Measurements from ENCODE around the gene FREM2.

The FREM2 gene

DNA sequence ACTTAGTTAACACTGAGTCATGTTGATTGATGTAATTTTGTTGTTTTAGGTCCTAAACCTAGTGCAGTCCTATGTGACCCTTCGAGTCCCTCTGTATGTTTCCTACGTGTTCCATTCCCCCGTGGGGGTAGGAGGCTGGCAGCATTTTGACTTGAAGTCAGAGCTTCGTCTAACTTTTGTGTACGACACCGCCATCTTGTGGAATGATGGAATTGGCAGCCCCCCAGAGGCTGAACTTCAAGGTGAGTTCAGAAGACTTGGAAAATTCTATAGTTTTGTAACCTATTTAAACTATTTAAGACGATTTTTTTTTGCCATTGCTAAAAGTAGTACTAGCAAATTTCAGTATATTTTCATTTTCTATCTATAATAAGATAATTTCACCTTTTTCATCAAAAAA, 185.8 kb downstream of the FREM2 start:
- peak; percentile 42 for ATAC-seq
- H3K27ac Mint-ChIP-seq: no peak overlapping the region

GRCh38 chr13:38875186-38875875, 188.5 kb downstream of the FREM2 start:
- Mint-ChIP-seq H3K4me3 (no peak overlapping the region), H3K27ac (peak overlapping the region in 1 of 2 donors; percentile 31), H3K4me1 (no peaks in the 10 kb centered on the region), H3K27me3 (peaks cover 18% of the 10 kb centered on the region), H3K9me3 (no peaks in the 10 kb centered on the region)
- ATAC-seq: no peak
- no peak for DNase-seq

More for the DNA sequence above, 185.8 kb downstream of the FREM2 start:
- peaks cover 16% of the 10 kb centered on the region for H3K27me3 Mint-ChIP-seq
- H3K9me3 Mint-ChIP-seq: no peaks in the 10 kb centered on the region
- no peaks in the 10 kb centered on the region for H3K4me1 Mint-ChIP-seq
- no peak overlapping the region for H3K4me3 Mint-ChIP-seq
- peak; percentile 33 for DNase-seq

DNA sequence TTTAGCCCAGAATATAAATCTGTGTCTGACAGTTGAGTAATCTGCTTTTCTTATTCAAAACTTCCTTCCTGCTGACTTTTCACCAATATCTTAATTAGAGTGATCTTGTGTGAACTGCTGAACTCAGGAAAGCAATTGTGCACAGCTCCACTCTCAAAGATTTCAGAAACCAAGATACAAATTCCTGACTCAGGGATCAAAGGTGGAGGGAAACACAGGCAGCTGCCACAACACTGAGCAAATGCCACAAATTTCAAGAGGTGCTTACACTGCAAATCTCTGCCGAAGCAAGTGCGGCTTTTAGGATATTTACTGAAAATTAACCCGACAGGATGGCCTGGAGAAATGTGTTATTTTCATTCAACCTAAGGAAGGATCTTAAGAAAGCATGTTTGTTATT, 192.4 kb downstream of the FREM2 start:
- no peak overlapping the region for H3K4me3 Mint-ChIP-seq
- H3K9me3 Mint-ChIP-seq: no peaks in the 10 kb centered on the region
- no peaks in the 10 kb centered on the region for H3K4me1 Mint-ChIP-seq
- peaks cover 26% of the 10 kb centered on the region for H3K27me3 Mint-ChIP-seq
- DNase-seq (no peak), ATAC-seq (no peak)
- H3K27ac Mint-ChIP-seq: no peak overlapping the region

- Mint-ChIP-seq H3K4me1 (no peaks in the 10 kb centered on the region), H3K9me3 (no peaks in the 10 kb centered on the region), H3K27me3 (peaks cover 27% of the 10 kb centered on the region), H3K27ac (no peak overlapping the region), H3K4me3 (no peak overlapping the region)
- no peak for ATAC-seq
- DNase-seq: no peak
Measured at GRCh38 chr13:38879786-38880185, 192.9 kb downstream of the FREM2 start.

DNA sequence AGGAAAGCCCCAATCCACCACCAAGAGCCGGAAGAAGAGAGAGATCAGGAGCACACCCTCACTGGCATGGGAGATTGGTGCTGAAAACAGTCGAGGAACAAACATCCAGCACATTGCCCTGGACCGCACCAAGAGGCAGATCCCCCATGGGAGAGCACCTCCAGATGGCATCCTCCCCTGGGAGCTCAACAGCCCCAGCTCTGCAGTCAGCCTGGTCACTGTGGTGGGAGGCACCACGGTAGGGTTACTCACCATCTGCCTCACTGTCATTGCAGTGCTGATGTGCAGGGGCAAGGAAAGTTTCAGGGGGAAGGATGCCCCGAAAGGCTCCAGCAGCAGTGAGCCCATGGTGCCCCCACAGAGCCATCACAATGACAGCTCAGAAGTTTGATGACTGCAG, 193.5 kb downstream of the FREM2 start:
- no peak for ATAC-seq
- Mint-ChIP-seq H3K9me3 (no peaks in the 10 kb centered on the region), H3K27ac (no peak overlapping the region), H3K4me3 (no peak overlapping the region), H3K4me1 (no peaks in the 10 kb centered on the region), H3K27me3 (peaks cover 33% of the 10 kb centered on the region)
- DNase-seq: no peak

DNA sequence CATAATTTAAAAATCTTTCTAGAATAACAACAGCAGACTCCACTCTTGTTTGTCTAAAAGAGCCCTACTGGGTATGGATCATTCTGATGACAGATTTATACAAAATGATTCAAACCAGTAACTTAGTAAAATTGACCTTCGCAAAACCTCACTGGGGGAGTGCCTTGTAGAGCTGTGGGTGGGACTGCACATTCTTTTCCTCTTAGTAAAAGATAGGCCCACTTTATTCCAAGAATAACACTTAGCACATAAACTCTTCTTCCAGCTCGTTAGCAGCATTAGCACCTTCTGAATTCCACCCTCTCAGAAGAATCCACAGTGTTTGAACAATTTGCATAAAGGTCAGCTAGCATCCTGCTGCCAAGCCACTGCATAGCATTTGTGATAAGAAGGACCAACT, 196.9 kb downstream of the FREM2 start:
- Mint-ChIP-seq H3K27ac (no peak overlapping the region), H3K4me3 (no peak overlapping the region), H3K4me1 (peaks cover 5% of the 10 kb centered on the region), H3K9me3 (no peaks in the 10 kb centered on the region), H3K27me3 (peaks cover 45% of the 10 kb centered on the region)
- ATAC-seq: no peak
- DNase-seq: no peak

- Mint-ChIP-seq H3K4me3 (no peak overlapping the region), H3K27me3 (peaks cover 41% of the 10 kb centered on the region), H3K9me3 (no peaks in the 10 kb centered on the region), H3K27ac (no peak overlapping the region), H3K4me1 (peaks cover 5% of the 10 kb centered on the region)
- ATAC-seq (peak; percentile 64), DNase-seq (no peak)
Measured at GRCh38 chr13:38888309-38888708, 201.4 kb downstream of the FREM2 start.

DNA sequence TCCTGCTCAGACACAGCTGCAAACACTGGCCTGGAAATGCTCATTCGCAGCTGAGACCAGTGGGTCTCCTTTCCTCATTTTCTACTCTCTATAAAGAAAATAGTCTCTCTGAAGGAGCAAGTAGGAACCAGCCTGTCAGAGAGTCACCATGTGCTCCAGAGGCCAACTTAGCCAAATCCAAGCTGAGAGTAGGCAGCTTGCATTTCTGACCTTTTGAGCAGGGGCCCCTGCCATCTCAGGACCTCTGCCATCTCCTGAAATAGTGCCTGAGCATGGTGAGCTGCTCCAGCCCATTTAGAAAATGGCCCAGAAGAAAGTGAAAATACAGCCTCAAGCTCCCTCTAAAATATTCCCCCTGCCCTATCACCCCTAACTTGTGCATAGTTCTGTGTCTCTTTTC, 208.2 kb downstream of the FREM2 start:
- Mint-ChIP-seq H3K27me3 (peaks cover 21% of the 10 kb centered on the region), H3K4me1 (no peaks in the 10 kb centered on the region), H3K4me3 (no peak overlapping the region), H3K27ac (no peak overlapping the region), H3K9me3 (no peaks in the 10 kb centered on the region)
- no peak for DNase-seq
- no peak for ATAC-seq

- no peak for DNase-seq
- H3K4me1 Mint-ChIP-seq: no peaks in the 10 kb centered on the region
- H3K4me3 Mint-ChIP-seq: no peak overlapping the region
- peaks cover 12% of the 10 kb centered on the region for H3K27me3 Mint-ChIP-seq
- ATAC-seq: no peak
- H3K9me3 Mint-ChIP-seq: no peaks in the 10 kb centered on the region
- H3K27ac Mint-ChIP-seq: no peak overlapping the region
Measured at GRCh38 chr13:38897521-38897920, 210.6 kb downstream of the FREM2 start.

DNA sequence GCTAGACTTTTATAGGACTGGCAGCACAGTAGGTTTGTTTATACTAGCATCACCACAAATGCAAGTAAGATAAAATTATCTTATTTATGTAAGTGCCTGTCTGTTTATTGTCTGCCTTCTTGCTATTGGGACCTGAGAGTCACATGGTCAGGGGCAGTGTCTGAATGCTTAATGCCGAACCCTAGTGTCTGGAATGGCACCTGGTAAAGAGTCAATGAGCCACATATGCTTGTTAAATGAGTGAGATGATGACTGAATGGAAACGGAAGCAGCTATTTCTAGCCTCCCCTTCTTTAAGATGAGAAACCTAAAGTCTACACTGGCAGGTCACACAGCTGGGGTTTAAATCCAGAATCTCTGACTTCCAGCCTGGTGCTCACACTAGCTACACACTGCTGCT, 211.6 kb downstream of the FREM2 start:
- DNase-seq: no peak
- Mint-ChIP-seq H3K9me3 (no peaks in the 10 kb centered on the region), H3K27me3 (peaks cover 12% of the 10 kb centered on the region), H3K4me1 (no peaks in the 10 kb centered on the region), H3K4me3 (no peak overlapping the region), H3K27ac (no peak overlapping the region)
- ATAC-seq: no peak

GRCh38 chr13:38899571-38899970, 212.7 kb downstream of the FREM2 start:
- DNase-seq (no peak), ATAC-seq (no peak)
- Mint-ChIP-seq H3K4me1 (no peaks in the 10 kb centered on the region), H3K9me3 (no peaks in the 10 kb centered on the region), H3K27ac (peak overlapping the region in 1 of 2 donors; percentile 26), H3K27me3 (peaks cover 12% of the 10 kb centered on the region), H3K4me3 (no peak overlapping the region)

DNA sequence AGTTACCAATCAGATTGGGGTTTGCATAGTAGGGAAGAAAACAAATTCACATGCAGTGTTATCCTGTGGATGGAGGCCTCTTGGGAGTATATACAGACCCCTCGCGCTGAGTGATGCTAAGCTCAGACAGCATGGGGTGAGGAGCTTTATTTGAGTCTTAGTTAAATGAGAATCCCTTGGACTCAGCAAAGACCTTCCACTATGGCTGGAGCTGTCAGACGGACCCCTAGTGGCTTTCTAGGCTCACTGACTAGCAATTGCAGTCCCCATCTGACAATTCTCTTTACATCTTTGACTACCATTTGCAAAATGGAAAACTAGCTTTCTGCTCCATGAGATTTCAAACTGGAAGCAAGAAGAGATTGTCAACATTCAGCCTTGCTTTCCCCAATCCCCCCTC, 213.3 kb downstream of the FREM2 start:
- Mint-ChIP-seq H3K27me3 (peaks cover 12% of the 10 kb centered on the region), H3K27ac (no peak overlapping the region), H3K4me1 (no peaks in the 10 kb centered on the region), H3K9me3 (no peaks in the 10 kb centered on the region), H3K4me3 (no peak overlapping the region)
- no peak for DNase-seq
- ATAC-seq: no peak

DNA sequence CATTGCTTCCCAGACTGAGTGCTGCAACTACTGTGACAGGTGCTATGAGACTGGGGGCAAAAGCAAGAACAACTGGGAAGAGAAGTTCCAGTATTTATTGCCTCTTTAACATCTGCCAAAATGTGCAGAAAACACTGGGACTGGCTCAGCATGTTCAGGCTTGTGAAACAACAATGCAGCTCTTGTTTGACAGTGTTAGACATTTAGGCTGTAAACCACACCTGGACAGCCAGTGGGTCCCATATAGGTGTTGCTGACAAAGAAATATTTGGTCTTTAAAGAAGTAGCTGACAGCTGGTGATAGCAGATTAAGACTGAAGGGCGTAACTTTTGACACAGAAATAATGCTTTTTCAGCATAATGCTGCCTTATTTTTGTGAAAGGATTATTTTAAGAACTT, 215.7 kb downstream of the FREM2 start:
- no peaks in the 10 kb centered on the region for H3K4me1 Mint-ChIP-seq
- ATAC-seq (no peak), DNase-seq (no peak)
- H3K9me3 Mint-ChIP-seq: no peaks in the 10 kb centered on the region
- no peak overlapping the region for H3K27ac Mint-ChIP-seq
- no peak overlapping the region for H3K4me3 Mint-ChIP-seq
- H3K27me3 Mint-ChIP-seq: peaks cover 15% of the 10 kb centered on the region

GRCh38 chr13:38905081-38905480, 218.2 kb downstream of the FREM2 start:
- no peaks in the 10 kb centered on the region for H3K9me3 Mint-ChIP-seq
- H3K4me1 Mint-ChIP-seq: no peaks in the 10 kb centered on the region
- DNase-seq (no peak), ATAC-seq (no peak)
- no peak overlapping the region for H3K4me3 Mint-ChIP-seq
- peaks cover 9% of the 10 kb centered on the region for H3K27me3 Mint-ChIP-seq
- H3K27ac Mint-ChIP-seq: no peak overlapping the region

DNA sequence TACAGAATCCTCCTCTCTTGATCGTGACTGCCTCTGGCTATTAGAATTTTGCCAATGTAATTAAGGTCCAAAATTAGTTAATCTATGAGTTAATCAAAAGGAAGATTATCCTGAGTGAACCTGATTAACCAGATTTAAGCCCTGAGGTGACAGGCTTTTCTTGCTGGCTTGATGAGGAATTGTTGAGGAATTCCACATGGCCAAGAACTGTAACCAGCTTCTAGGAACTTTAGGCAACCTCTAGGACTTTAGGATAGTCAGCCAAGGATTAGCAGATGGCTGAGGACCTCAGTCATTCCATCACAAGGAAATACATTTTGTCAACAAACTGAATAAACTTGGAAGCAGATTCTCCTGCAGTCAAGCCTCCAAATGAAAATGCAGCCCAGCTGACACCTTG, 219.0 kb downstream of the FREM2 start:
- Mint-ChIP-seq H3K4me1 (no peaks in the 10 kb centered on the region), H3K4me3 (no peak overlapping the region), H3K9me3 (no peaks in the 10 kb centered on the region), H3K27ac (no peak overlapping the region), H3K27me3 (peaks cover 9% of the 10 kb centered on the region)
- ATAC-seq: no peak
- DNase-seq: no peak

DNA sequence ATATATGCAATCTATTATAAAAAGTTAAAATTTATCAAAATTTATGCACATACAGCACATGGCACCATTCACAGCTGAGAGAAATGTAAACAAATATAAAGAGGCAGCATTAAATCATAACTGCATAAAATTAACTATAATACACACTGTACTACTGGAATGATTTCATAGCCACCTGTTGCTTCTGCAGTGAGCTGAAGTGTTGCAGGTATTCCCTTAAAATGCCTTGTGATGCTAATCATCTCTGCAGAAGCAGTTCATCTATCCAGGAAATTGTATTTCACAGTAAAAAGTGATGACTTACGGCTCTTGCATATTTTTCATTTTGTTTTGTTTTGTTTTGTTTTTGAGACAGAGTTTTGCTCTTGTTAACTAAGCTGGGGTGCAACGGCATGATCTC, 221.7 kb downstream of the FREM2 start:
- H3K9me3 Mint-ChIP-seq: no peaks in the 10 kb centered on the region
- ATAC-seq (no peak), DNase-seq (no peak)
- no peak overlapping the region for H3K4me3 Mint-ChIP-seq
- H3K27ac Mint-ChIP-seq: no peak overlapping the region
- H3K4me1 Mint-ChIP-seq: no peaks in the 10 kb centered on the region
- peaks cover 9% of the 10 kb centered on the region for H3K27me3 Mint-ChIP-seq

GRCh38 chr13:38914070-38914469, 227.2 kb downstream of the FREM2 start:
- H3K4me3 Mint-ChIP-seq: no peak overlapping the region
- no peak for ATAC-seq

More at GRCh38 chr13:38914070-38914469, 227.2 kb downstream of the FREM2 start:
- H3K27ac Mint-ChIP-seq: no peak overlapping the region
- no peaks in the 10 kb centered on the region for H3K4me1 Mint-ChIP-seq
- no peaks in the 10 kb centered on the region for H3K9me3 Mint-ChIP-seq
- peaks cover 17% of the 10 kb centered on the region for H3K27me3 Mint-ChIP-seq
- no peak for DNase-seq

Data from stimulated activated naive CD8-positive, alpha-beta T cell treated with anti-CD3 and anti-CD28 coated beads, Interleukin-15, amount 100 ng/mL, for 72 hours (primary cell).